SK-N-SH treated with all-trans-retinoic acid at 6 μM for 48 hours (cell line): ENCODE measurements around the gene HEPHL1.

Experiments
- CSRNP3 ChIP-seq: fragments of 250-450 bp; sonication (Bioruptor Pico); IDR thresholded peaks from 2 replicates; pipeline ENCODE4 v1.5.1; 2021; ENCODE audit warnings: mild to moderate bottlenecking, moderate library complexity
- ESRRG ChIP-seq: fragments of 250-450 bp; sonication (Bioruptor Pico); IDR thresholded peaks from 2 replicates; pipeline ENCODE4 v1.6.1; 2021; ENCODE audit warnings: mild to moderate bottlenecking
- OSR1 ChIP-seq: fragments of 250-450 bp; sonication (Bioruptor Pico); IDR thresholded peaks from 2 replicates; pipeline ENCODE4 v1.8.0; 2022; ENCODE audit warnings: moderate library complexity, mild to moderate bottlenecking, inconsistent platforms
- PATZ1 ChIP-seq: fragments of 250-450 bp; sonication (Bioruptor Pico); IDR thresholded peaks from 2 replicates; pipeline ENCODE4 v1.8.0; 2020; ENCODE audit warnings: mild to moderate bottlenecking, moderate library complexity, borderline replicate concordance
- PPARA ChIP-seq: fragments of 250-450 bp; sonication (Bioruptor Pico); IDR thresholded peaks from 2 replicates; pipeline ENCODE4 v1.5.0; 2020; ENCODE audit warnings: mild to moderate bottlenecking, borderline replicate concordance
- SNAI2 ChIP-seq: fragments of 250-450 bp; sonication (Bioruptor Pico); IDR thresholded peaks from 2 replicates; pipeline ENCODE4 v1.5.0; 2020; ENCODE audit warnings: mild to moderate bottlenecking, moderate library complexity
- TCF4 ChIP-seq: fragments of 250-450 bp; sonication (Bioruptor Pico); IDR thresholded peaks from 2 replicates; pipeline ENCODE4 v1.8.0; 2021; ENCODE audit warnings: mild to moderate bottlenecking, moderate library complexity, borderline replicate concordance
- TOX ChIP-seq: fragments of 250-450 bp; sonication (Bioruptor Pico); IDR thresholded peaks from 2 replicates; pipeline ENCODE4 v1.8.0; 2021; ENCODE audit warnings: mild to moderate bottlenecking, moderate library complexity, borderline replicate concordance
- TF ChIP-seq, protein P1 (sequence below): fragments of 250-450 bp; sonication (Bioruptor Pico); IDR thresholded peaks from 2 replicates; pipeline ENCODE4 v1.5.1; 2020; ENCODE audit warnings: low read depth, mild to moderate bottlenecking, moderate library complexity

DNA sequence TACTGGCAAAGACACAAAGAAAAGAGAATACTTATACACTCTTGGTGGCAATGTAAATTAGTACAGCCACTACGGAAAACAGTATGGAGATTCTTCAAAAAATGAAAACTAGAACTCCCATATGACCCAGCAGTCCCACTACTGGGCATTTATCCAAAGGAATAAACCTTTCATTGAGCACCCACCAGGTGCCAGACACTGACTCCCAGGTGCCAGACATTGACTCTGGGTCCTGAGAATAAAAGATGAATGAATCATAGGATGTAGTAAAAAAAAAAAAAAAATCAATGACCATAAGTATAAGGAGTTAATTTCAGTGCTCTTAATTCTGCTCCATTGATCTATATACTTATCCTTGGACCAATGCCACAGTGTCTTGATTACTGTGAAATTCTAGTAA lies 28.2 kb downstream of the HEPHL1 start:
- TF ChIP-seq TOX (CRISPR knock-in tag) (no peak), CSRNP3 (no peak), SNAI2 (CRISPR knock-in tag) (no peak), TCF4 (CRISPR knock-in tag) (no peak), PPARA (CRISPR knock-in tag) (no peak), OSR1 (no peak), ESRRG (CRISPR knock-in tag) (no peak), PATZ1 (CRISPR knock-in tag) (no peak)
- TF ChIP-seq, protein P1, sequence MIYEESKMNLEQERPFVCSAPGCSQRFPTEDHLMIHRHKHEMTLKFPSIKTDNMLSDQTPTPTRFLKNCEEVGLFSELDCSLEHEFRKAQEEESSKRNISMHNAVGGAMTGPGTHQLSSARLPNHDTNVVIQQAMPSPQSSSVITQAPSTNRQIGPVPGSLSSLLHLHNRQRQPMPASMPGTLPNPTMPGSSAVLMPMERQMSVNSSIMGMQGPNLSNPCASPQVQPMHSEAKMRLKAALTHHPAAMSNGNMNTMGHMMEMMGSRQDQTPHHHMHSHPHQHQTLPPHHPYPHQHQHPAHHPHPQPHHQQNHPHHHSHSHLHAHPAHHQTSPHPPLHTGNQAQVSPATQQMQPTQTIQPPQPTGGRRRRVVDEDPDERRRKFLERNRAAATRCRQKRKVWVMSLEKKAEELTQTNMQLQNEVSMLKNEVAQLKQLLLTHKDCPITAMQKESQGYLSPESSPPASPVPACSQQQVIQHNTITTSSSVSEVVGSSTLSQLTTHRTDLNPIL: no peak
